Ramos (cell line): ENCODE data around the gene ASB16.

Experiments
- in situ Hi-C: fragments of 300-500 bp; cut with MboI; formaldehyde crosslinking; loops from one replicate; pipeline ENCODE4 v1.14.3; 2022; ENCODE audit warnings: low sequenced_read_pairs; ENCODE audit not compliant: unreplicated experiment

The ASB16 gene

GRCh38 chr17:44186307-44187130 lies 16.0 kb downstream of the ASB16 start, which contains the start of gene TMUB2:
TMUB2 (plus strand) TSS chr17:44186972; CDS start chr17:44187709, 737 bp downstream.
- in situ Hi-C loops: no loop called here

GRCh38 chr17:44187131-44187899 lies 16.8 kb downstream of the ASB16 start:
- in situ Hi-C loops: no loop called here

- in situ Hi-C loops: no loop called here
These were observed 18.3 kb downstream of the ASB16 start for GRCh38 chr17:44188576-44189403.

GRCh38 chr17:44190481-44190880 lies 20.0 kb downstream of the ASB16 start:
- in situ Hi-C loops: no loop called here

- in situ Hi-C loops: no loop called here
These were observed 20.9 kb downstream of the ASB16 start for GRCh38 chr17:44191369-44191768.

- in situ Hi-C loops: no loop called here
These were observed 21.5 kb downstream of the ASB16 start for GRCh38 chr17:44191941-44192496.

- in situ Hi-C loops: no loop called here
These were observed 22.2 kb downstream of the ASB16 start for GRCh38 chr17:44192750-44193149.

- in situ Hi-C loops: no loop called here
These were observed 23.0 kb downstream of the ASB16 start for GRCh38 chr17:44193326-44194084.

- in situ Hi-C loops: no loop called here
These were observed 26.6 kb downstream of the ASB16 start for GRCh38 chr17:44197107-44197506.

GRCh38 chr17:44197980-44198720 lies 27.6 kb downstream of the ASB16 start:
- in situ Hi-C loops: no loop called here

- in situ Hi-C loops: no loop called here
These were observed 28.4 kb downstream of the ASB16 start for GRCh38 chr17:44198721-44199552.

GRCh38 chr17:44199553-44200477 lies 29.3 kb downstream of the ASB16 start, which contains the start of gene ATXN7L3:
ATXN7L3 (minus strand) TSS chr17:44199884; CDS start chr17:44198070, 1,814 bp downstream.
- in situ Hi-C loops: no loop called here

- in situ Hi-C loops: no loop called here
These were observed 30.1 kb downstream of the ASB16 start for GRCh38 chr17:44200478-44201155.

- in situ Hi-C loops: no loop called here
These were observed 32.3 kb downstream of the ASB16 start for GRCh38 chr17:44202756-44203155.

- in situ Hi-C loops: no loop called here
These were observed 33.4 kb downstream of the ASB16 start for GRCh38 chr17:44203731-44204440.

- in situ Hi-C loops: no loop called here
These were observed 34.0 kb downstream of the ASB16 start for GRCh38 chr17:44204441-44204882.
